Hypothalamus (tissue), 51 donors: ENCODE results near the gene CCBE1.

Source experiments
- DNase-seq, 51 donors: peaks; one replicate each; lab custom pipeline; 2025; lab: John Stamatoyannopoulos, UW

The CCBE1 gene

GRCh38 chr18:59509481-59510442 lies 187.5 kb downstream of the CCBE1 start:
- no peak for DNase-seq

- no peak for DNase-seq
Measured at GRCh38 chr18:59505356-59505755, 191.9 kb downstream of the CCBE1 start.

- peak in 1 of 51 donors; percentile 1 for DNase-seq
Measured at GRCh38 chr18:59502274-59503175, 194.7 kb downstream of the CCBE1 start.

GRCh38 chr18:59501920-59502273 lies 195.3 kb downstream of the CCBE1 start:
- DNase-seq, result no peak

- DNase-seq, result no peak
Measured at GRCh38 chr18:59500765-59501164, 196.5 kb downstream of the CCBE1 start.

GRCh38 chr18:59498506-59499086 lies 198.6 kb downstream of the CCBE1 start:
- no peak for DNase-seq

- DNase-seq, result no peak
Measured at GRCh38 chr18:59492756-59493421, 204.3 kb downstream of the CCBE1 start.

GRCh38 chr18:59488899-59489298 lies 208.3 kb downstream of the CCBE1 start:
- DNase-seq, result no peak

GRCh38 chr18:59485382-59485781 lies 211.8 kb downstream of the CCBE1 start:
- no peak for DNase-seq

GRCh38 chr18:59484561-59485328 lies 212.5 kb downstream of the CCBE1 start:
- no peak for DNase-seq

GRCh38 chr18:59484131-59484530 lies 213.1 kb downstream of the CCBE1 start:
- DNase-seq, result no peak

- DNase-seq, result no peak
Measured at GRCh38 chr18:59481436-59481835, 215.8 kb downstream of the CCBE1 start.

- no peak for DNase-seq
Measured at GRCh38 chr18:59479776-59480175, 217.4 kb downstream of the CCBE1 start.

- DNase-seq, result no peak
Measured at GRCh38 chr18:59478591-59478990, 218.6 kb downstream of the CCBE1 start.

- no peak for DNase-seq
Measured at GRCh38 chr18:59477849-59478248, 219.4 kb downstream of the CCBE1 start.

GRCh38 chr18:59470561-59471121 lies 226.6 kb downstream of the CCBE1 start:
- DNase-seq, result no peak

GRCh38 chr18:59469463-59470180 lies 227.6 kb downstream of the CCBE1 start:
- DNase-seq, result no peak

GRCh38 chr18:59468821-59469220 lies 228.4 kb downstream of the CCBE1 start:
- no peak for DNase-seq

- DNase-seq, result no peak
Measured at GRCh38 chr18:59467497-59467896, 229.7 kb downstream of the CCBE1 start.
